ENCODE data around the gene SORBS1. TPM values are rescaled to one million over a fixed set of nuclear protein-coding genes. Genes with fewer than 3 reads are reported as not detected.

Gene SORBS1
- total RNA-seq, 1 experiment from 2014 or later = 39.9 TPM

GRCh38 chr10:95538412-95538811 lies 22.8 kb downstream of the SORBS1 start:
- no peak overlapping the region for H3K27ac Mint-ChIP-seq
- no peak overlapping the region for H3K4me3 Mint-ChIP-seq
- TF ChIP-seq ZNF263 (CRISPR knock-in tag; IDR thresholded peaks at IDR 0.05; ENCODE audit: low read depth) (no peak), NR1H2 (CRISPR knock-in tag; IDR thresholded peaks at IDR 0.05) (no peak), ZNF121 (CRISPR knock-in tag; IDR thresholded peaks at IDR 0.05) (no peak), FOXP1 (CRISPR knock-in tag; IDR thresholded peaks at IDR 0.05; ENCODE audit: borderline replicate concordance) (no peak), ERG (CRISPR knock-in tag; IDR thresholded peaks at IDR 0.05) (no peak), AFF4 (CRISPR knock-in tag; IDR thresholded peaks at IDR 0.05; ENCODE audit: borderline replicate concordance) (no peak), PRDM15 (CRISPR knock-in tag; IDR thresholded peaks at IDR 0.05) (no peak), ZBTB21 (CRISPR knock-in tag; IDR thresholded peaks at IDR 0.05; ENCODE audit: borderline replicate concordance) (no peak), HMGA2 (CRISPR knock-in tag; IDR thresholded peaks at IDR 0.05) (no peak), E2F4 (CRISPR knock-in tag; IDR thresholded peaks at IDR 0.05; ENCODE audit: borderline replicate concordance, low read depth) (no peak), FOXP4 (CRISPR knock-in tag; IDR thresholded peaks at IDR 0.05) (no peak)
- DNase-seq (ENCODE audit: low spot score) (no peak), ATAC-seq (no peak)
- ChIA-PET CTCF (no interaction called here), POLR2A (no interaction called here)
- H3K27me3 Mint-ChIP-seq (ENCODE audit: low read depth) = no peaks in the 10 kb centered on the region
- peaks cover 3% of the 10 kb centered on the region; the same call in 1 of the 2 replicates for H3K9me3 Mint-ChIP-seq
- H3K36me3 Mint-ChIP-seq = no peaks in the 10 kb centered on the region
- peaks cover 54% of the 10 kb centered on the region for H3K4me1 Mint-ChIP-seq

- H3K4me1 Mint-ChIP-seq = peaks cover 53% of the 10 kb centered on the region
- H3K36me3 Mint-ChIP-seq = no peaks in the 10 kb centered on the region
- CTCF ChIA-PET = no interaction called here
- TF ChIP-seq ATF1 (CRISPR knock-in tag; IDR thresholded peaks at IDR 0.05) = no peak
- no peak for TF ChIP-seq FOXK1 (CRISPR knock-in tag; IDR thresholded peaks at IDR 0.05)
- no peak for TF ChIP-seq ZMAT4 (CRISPR knock-in tag; IDR thresholded peaks at IDR 0.05)
- TF ChIP-seq CREM (CRISPR knock-in tag; IDR thresholded peaks at IDR 0.05) = no peak
- no peak for TF ChIP-seq ZNF121 (CRISPR knock-in tag; IDR thresholded peaks at IDR 0.05)
- no peak for TF ChIP-seq FOXP4 (CRISPR knock-in tag; IDR thresholded peaks at IDR 0.05)
- TF ChIP-seq ATF2 (CRISPR knock-in tag; IDR thresholded peaks at IDR 0.05; ENCODE audit: borderline replicate concordance, low read depth) = no peak
- TF ChIP-seq CREB1 (CRISPR knock-in tag; IDR thresholded peaks at IDR 0.05) = no peak
- no peak for TF ChIP-seq ELF4 (CRISPR knock-in tag; IDR thresholded peaks at IDR 0.05; ENCODE audit: low read depth)
Observed at GRCh38 chr10:95537542-95537927, 23.6 kb downstream of the SORBS1 start.

More at GRCh38 chr10:95537542-95537927, 23.6 kb downstream of the SORBS1 start:
- Mint-ChIP-seq H3K27me3 (ENCODE audit: low read depth) (no peaks in the 10 kb centered on the region), H3K4me3 (no peak overlapping the region), H3K27ac (no peak overlapping the region), H3K9me3 (peaks cover 3% of the 10 kb centered on the region; the same call in 1 of the 2 replicates)
- DNase-seq (ENCODE audit: low spot score) (no peak), ATAC-seq (no peak)
- POLR2A ChIA-PET = no interaction called here

All from WTC11 (cell line).